Thyroid gland (tissue), 4 donors: ENCODE measurements around the gene WBP4. TPM values are rescaled to one million over a fixed set of nuclear protein-coding genes. Genes with fewer than 3 reads are reported as not detected.
"Not testable (repeated sequence)": the region's sequence is repeated elsewhere in the genome, so short reads cannot be mapped to it uniquely, and the experiment has no call there.

ENCODE experiments used
- DNase-seq, 2 donors: peaks; one replicate each; pipeline ENCODE4 v3.0.0-alpha.2; 2019
- H3K27ac ChIP-seq, 3 donors: fragments of 200-600 bp; sonication (generic); 1 replicate in 2 of 3; 2 replicates in 1 of 3; pipeline ENCODE4 v1.5.1; 2016 to 2019; ENCODE audit warnings: mild to moderate bottlenecking in 1 of 3, moderate library complexity in 1 of 3
- H3K27me3 ChIP-seq: fragments of 200-600 bp; sonication (generic); one replicate; pipeline ENCODE4 v1.5.1; 2019
- H3K36me3 ChIP-seq, 2 donors: fragments of 200-600 bp; sonication (generic); one replicate each; pipeline ENCODE4 v1.5.1; 2016 to 2019
- H3K4me1 ChIP-seq, 2 donors: fragments of 200-600 bp; sonication (generic); one replicate each; pipeline ENCODE4 v1.5.1; 2017 to 2019
- H3K4me3 ChIP-seq, 3 donors: fragments of 200-600 bp; sonication (generic); replicated peaks in 1 of 3; 1 replicate in 2 of 3; 2 replicates in 1 of 3; pipeline ENCODE4 v1.5.1; 2016; ENCODE audit warnings: mild to moderate bottlenecking in 1 of 3
- H3K9me3 ChIP-seq: fragments of 200-600 bp; sonication (generic); one replicate; pipeline ENCODE4 v1.5.1; 2017
- POLR2A ChIP-seq, 2 donors: fragments of 450-650 bp; IDR thresholded peaks; one replicate each; pipeline ENCODE4 v1.6.1; 2017; ENCODE audit warnings: antibody characterized with exemption in 2 of 2, mild to moderate bottlenecking in 2 of 2, moderate library complexity in 1 of 2
- WGBS, 2 donors: methylation state at CpG; one replicate each; pipeline ENCODE4 v1.1.5; 2017; 5-methylcytosine and 5-hydroxymethylcytosine counted together
- intact Hi-C: fragments of 100-400 bp; cut with DNase I; formaldehyde crosslinking; loops from one replicate; pipeline ENCODE4 v1.15.1; 2023
- total RNA-seq, 4 donors: library from RNA; depleted of rRNA; stranded (reverse); fragments of >200 nt; gene quantifications; one replicate each; pipeline ENCODE4 v1.2.3, GENCODE V29; 2016
- TF ChIP-seq, protein P1 (sequence below), 6 experiments: fragments of 200-600 bp in 3 of 6; fragments of 450-650 bp in 3 of 6; sonication (generic) in 3 of 6; IDR thresholded peaks; one replicate each; pipeline ENCODE4 v1.5.1; 2016 to 2019; ENCODE audit warnings: antibody characterized with exemption in 6 of 6, mild to moderate bottlenecking in 2 of 6, inconsistent platforms in 1 of 6, moderate library complexity in 1 of 6

Gene WBP4
- total RNA-seq, 4 donors from 2014 or later: 9.4 to 19.2 (median 10.6) TPM

GRCh38 chr13:41075034-41075433 lies 13.7 kb downstream of the WBP4 start:
- no peaks in the 10 kb centered on the region for H3K4me1 ChIP-seq
- H3K27ac ChIP-seq: no peak overlapping the region
- H3K4me3 ChIP-seq: no peak overlapping the region
- peaks cover 44% of the 10 kb centered on the region in 2 donors for H3K36me3 ChIP-seq
- DNase-seq: no peak
- H3K27me3 ChIP-seq: no peaks in the 10 kb centered on the region
- 55 to 64% methylated on average over 1 of the region's 1 CpG for WGBS, 2 donors
- no peak for TF ChIP-seq POLR2A (IDR thresholded peaks at IDR 0.05)
- TF ChIP-seq, protein P1, sequence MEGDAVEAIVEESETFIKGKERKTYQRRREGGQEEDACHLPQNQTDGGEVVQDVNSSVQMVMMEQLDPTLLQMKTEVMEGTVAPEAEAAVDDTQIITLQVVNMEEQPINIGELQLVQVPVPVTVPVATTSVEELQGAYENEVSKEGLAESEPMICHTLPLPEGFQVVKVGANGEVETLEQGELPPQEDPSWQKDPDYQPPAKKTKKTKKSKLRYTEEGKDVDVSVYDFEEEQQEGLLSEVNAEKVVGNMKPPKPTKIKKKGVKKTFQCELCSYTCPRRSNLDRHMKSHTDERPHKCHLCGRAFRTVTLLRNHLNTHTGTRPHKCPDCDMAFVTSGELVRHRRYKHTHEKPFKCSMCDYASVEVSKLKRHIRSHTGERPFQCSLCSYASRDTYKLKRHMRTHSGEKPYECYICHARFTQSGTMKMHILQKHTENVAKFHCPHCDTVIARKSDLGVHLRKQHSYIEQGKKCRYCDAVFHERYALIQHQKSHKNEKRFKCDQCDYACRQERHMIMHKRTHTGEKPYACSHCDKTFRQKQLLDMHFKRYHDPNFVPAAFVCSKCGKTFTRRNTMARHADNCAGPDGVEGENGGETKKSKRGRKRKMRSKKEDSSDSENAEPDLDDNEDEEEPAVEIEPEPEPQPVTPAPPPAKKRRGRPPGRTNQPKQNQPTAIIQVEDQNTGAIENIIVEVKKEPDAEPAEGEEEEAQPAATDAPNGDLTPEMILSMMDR (IDR thresholded peaks at IDR 0.05): peak in 5 of 6 experiments; percentile 18 to 55 (median 46)
- intact Hi-C loops: loop anchor here (5.0 kb wide), 1 partner anchor 147 kb away; no protein-coding TSS in a partner anchor
- no peaks in the 10 kb centered on the region for H3K9me3 ChIP-seq

GRCh38 chr13:41075485-41075884 lies 14.2 kb downstream of the WBP4 start:
- intact Hi-C loops: loop anchor here (5.0 kb wide), 1 partner anchor 147 kb away; no protein-coding TSS in a partner anchor
- Histone ChIP-seq H3K27ac (no peak overlapping the region), H3K36me3 (peaks cover 40% of the 10 kb centered on the region in 2 donors), H3K9me3 (no peaks in the 10 kb centered on the region), H3K4me1 (no peaks in the 10 kb centered on the region), H3K4me3 (no peak overlapping the region), H3K27me3 (no peaks in the 10 kb centered on the region)
- TF ChIP-seq POLR2A (IDR thresholded peaks at IDR 0.05): no peak
- TF ChIP-seq, protein P1 (IDR thresholded peaks at IDR 0.05): peak in 1 of 6 experiments; percentile 4
- no peak for DNase-seq
- WGBS, 2 donors: 93 to 94% methylated on average over 7 of the region's 7 CpGs

- no peaks in the 10 kb centered on the region for H3K4me1 ChIP-seq
- no peak overlapping the region for H3K27ac ChIP-seq
- intact Hi-C loops: loop anchor here (5.0 kb wide), 1 partner anchor 145 kb away; no protein-coding TSS in a partner anchor
- DNase-seq: no peak
- no peak for TF ChIP-seq POLR2A (IDR thresholded peaks at IDR 0.05)
- TF ChIP-seq, protein P1 (IDR thresholded peaks at IDR 0.05): no peak
- H3K4me3 ChIP-seq: no peak overlapping the region
- peaks cover 31% of the 10 kb centered on the region in 2 donors for H3K36me3 ChIP-seq
- WGBS, 2 donors: 88 to 89% methylated on average over 3 of the region's 3 CpGs
- H3K9me3 ChIP-seq: no peaks in the 10 kb centered on the region
- no peaks in the 10 kb centered on the region for H3K27me3 ChIP-seq
These were observed 16.2 kb downstream of the WBP4 start for GRCh38 chr13:41077475-41077874.

- Histone ChIP-seq H3K27ac (no peak overlapping the region), H3K36me3 (peaks cover 26 to 36% of the 10 kb centered on the region in 2 donors), H3K27me3 (no peaks in the 10 kb centered on the region), H3K9me3 (peaks cover 6% of the 10 kb centered on the region), H3K4me3 (no peak overlapping the region), H3K4me1 (no peaks in the 10 kb centered on the region)
- intact Hi-C loops: loop anchor here (5.0 kb wide), 1 partner anchor 143 kb away; no protein-coding TSS in a partner anchor
- no peak for TF ChIP-seq POLR2A (IDR thresholded peaks at IDR 0.05)
- TF ChIP-seq, protein P1 (IDR thresholded peaks at IDR 0.05): no peak
- 97 to 98% methylated on average over 4 of the region's 4 CpGs for WGBS, 2 donors
- DNase-seq: no peak
These were observed 18.4 kb downstream of the WBP4 start for GRCh38 chr13:41079725-41080124.

- WGBS, 2 donors: 66 to 70% methylated on average over 2 of the region's 2 CpGs
- H3K36me3 ChIP-seq: peaks cover 6 to 21% of the 10 kb centered on the region in 2 donors
These were observed 24.8 kb downstream of the WBP4 start for GRCh38 chr13:41085961-41086585.

GRCh38 chr13:41095681-41096080 lies 34.4 kb downstream of the WBP4 start:
- H3K27me3 ChIP-seq, H3K4me3 ChIP-seq, H3K9me3 ChIP-seq, intact Hi-C loops, H3K4me1 ChIP-seq, H3K36me3 ChIP-seq, DNase-seq, H3K27ac ChIP-seq: not testable (repeated sequence)
- 97 to 98% methylated on average over 2 of the region's 2 CpGs for WGBS, 2 donors

More at GRCh38 chr13:41085961-41086585, 24.8 kb downstream of the WBP4 start:
- Histone ChIP-seq H3K4me1 (no peaks in the 10 kb centered on the region), H3K4me3 (no peak overlapping the region), H3K27ac (no peak overlapping the region), H3K27me3 (no peaks in the 10 kb centered on the region), H3K9me3 (peaks cover 6% of the 10 kb centered on the region)
- DNase-seq: no peak
- TF ChIP-seq POLR2A (IDR thresholded peaks at IDR 0.05): no peak
- TF ChIP-seq, protein P1 (IDR thresholded peaks at IDR 0.05): no peak
- intact Hi-C loops: no loop called here
